Ammon's horn (tissue), 1 donor: Measurements from ENCODE around the gene RADIL.

ENCODE experiments used
- DNase-seq: peaks from one replicate; pipeline ENCODE4 v3.0.0-alpha.2; 2016; ENCODE audit warnings: low spot score

The RADIL gene

DNA sequence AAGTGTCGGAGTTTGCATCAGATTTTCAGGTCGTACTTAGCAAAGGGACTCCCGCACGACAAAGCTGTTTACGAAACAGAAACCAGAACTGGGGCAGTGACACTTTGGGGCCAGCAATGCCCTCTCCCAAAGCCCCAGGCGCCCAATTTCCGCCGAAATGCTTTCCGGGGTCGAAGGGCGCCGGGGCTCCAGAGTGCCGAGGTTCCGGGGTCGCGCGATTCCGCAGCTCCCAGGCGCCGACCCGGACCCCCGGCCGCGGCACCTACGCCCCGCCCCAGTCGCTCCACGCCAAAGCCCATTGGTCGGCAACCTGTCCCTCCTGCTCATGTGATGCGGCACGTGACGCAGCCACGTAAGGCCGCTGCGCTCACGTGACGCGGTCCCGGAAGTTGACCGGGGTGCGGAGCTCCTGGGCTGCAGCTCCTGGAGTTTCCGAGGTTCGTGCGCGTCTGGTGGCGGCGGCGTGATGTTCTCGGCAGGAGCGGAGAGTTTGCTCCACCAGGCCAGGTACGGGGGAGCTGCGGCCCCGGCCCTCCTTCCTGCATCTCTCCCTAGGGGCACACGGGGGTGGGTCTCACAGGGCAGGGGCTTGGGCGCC lies 108.2 kb downstream of the RADIL start, which contains the start of gene AP5Z1:
TSS of gene AP5Z1 (plus strand) at position 374 of the 598 bp plus-strand sequence. CDS start at position 467, 93 bp downstream.
- peak; percentile 99 for DNase-seq

DNA sequence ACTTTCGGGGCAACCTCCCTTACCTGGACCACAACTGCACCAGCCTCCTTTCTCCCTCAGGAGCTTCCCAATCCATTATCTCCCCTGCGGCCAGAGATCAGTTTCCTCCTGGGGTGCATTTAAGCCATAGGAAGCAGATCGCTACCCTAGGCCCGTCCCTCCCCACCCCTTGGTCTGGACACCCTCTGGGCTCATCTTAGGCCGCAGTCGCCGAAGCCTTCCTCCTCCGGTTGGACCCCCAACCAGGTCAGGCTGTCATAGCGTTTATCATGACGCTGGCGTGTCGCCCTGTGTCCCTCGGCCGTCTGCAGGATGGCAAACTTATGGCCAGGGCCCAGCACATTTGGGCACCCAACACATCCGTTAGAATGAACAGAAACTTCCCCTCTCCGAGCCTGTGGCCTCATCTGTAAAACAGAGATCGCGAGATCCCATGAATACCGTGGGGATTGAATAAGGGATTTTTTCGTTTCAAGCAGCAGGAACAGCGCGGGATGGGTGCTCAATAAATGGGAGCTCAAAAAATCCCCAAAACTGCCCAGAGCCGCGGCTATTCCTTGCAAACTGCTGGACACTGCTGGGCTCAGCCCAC lies 108.8 kb downstream of the RADIL start:
- no peak for DNase-seq

DNA sequence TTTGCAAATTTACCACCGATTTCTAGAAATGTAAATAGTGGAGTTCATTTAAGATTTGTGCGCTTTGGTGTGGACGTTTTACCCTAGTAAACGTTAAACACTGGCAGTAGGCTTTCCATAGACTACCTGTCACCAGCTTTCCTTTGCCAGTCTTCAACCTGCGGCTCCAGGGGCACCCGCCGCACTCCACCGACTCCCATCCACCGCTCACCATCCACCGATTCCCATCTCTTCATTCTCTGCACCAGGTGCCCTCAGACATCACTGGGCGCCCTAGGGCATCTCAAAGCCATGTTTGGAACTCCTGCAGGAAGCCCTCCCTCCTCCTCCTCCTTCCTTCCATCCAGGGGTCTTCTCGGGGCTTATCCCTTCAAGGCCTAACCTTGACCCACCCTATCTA lies 109.5 kb downstream of the RADIL start:
- DNase-seq, result no peak

DNA sequence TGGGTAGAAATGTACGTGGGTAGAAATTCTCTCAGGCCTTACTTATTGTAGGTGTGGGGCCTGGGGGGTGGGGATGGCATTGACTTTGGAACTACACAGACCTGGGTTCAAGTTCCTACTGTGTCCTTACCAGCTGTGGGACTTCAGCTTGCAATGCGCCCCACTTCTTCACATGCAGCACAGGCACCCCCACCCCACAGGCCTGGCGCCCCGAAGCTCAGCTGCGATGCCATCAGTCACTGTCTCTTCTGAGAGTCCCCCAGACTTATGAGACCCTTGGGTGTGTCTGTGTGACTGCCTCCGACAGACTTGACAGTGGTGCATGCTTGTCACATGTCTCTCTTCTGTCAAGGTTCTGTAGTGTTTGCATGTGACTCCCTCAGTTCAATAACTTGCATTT lies 111.2 kb downstream of the RADIL start:
- no peak for DNase-seq

DNA sequence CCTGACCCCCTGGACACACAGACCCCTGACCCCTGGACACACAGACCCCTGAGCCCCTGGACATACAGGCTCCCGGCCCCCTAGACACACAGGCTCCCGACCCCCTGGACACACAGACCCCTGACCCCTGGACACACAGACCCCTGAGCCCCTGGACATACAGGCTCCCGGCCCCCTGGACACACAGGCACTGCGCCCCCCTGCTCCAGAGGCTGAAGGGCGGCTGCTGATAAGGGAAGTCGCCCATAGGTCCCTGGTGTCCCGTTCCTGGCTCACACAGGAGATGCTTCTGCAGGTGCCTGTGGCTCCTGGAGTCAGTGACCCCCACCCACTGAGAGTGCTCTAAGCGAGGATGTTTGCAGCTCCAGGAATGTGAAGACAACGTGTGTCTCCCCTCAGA lies 111.8 kb downstream of the RADIL start:
- no peak for DNase-seq

DNA sequence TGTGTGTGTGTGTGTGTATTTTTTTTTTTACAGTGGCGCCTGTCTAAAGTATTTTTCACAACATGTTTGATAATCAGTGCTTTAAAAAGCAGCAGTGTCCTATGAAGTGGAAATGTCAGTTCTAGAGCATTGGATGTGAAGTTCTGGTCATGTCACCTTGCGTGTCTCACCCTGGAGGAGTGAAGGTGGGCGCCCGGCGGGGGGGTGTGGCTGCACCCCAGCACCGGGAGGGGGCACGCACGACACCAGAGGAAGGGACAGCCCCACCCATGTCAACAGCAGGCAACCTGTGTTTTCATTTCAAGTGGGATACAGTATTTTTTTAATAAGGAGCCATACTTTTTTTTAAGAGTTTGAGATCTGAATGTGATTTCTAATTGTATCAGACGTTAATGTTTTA lies 112.6 kb downstream of the RADIL start:
- no peak for DNase-seq

DNA sequence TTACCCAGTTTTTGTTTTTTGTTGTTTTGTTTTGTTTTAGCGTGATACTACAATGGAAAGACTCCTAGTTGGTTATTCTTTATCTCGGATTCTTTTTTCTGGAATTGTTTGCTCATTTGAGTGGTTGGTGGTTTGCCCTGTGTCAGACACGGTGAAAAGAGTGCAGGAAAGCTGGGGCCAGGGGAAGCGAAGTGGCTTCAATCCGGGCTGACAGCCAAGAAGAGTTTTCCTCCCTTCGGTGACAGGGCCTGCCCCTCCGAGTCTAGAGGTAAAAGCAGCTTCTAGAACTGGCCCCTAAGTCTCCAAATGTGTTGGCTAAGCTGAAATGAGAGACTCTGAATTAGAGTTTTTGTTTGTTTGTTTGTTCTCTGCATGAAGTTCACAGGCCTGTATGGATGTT lies 113.8 kb downstream of the RADIL start:
- DNase-seq, result no peak

DNA sequence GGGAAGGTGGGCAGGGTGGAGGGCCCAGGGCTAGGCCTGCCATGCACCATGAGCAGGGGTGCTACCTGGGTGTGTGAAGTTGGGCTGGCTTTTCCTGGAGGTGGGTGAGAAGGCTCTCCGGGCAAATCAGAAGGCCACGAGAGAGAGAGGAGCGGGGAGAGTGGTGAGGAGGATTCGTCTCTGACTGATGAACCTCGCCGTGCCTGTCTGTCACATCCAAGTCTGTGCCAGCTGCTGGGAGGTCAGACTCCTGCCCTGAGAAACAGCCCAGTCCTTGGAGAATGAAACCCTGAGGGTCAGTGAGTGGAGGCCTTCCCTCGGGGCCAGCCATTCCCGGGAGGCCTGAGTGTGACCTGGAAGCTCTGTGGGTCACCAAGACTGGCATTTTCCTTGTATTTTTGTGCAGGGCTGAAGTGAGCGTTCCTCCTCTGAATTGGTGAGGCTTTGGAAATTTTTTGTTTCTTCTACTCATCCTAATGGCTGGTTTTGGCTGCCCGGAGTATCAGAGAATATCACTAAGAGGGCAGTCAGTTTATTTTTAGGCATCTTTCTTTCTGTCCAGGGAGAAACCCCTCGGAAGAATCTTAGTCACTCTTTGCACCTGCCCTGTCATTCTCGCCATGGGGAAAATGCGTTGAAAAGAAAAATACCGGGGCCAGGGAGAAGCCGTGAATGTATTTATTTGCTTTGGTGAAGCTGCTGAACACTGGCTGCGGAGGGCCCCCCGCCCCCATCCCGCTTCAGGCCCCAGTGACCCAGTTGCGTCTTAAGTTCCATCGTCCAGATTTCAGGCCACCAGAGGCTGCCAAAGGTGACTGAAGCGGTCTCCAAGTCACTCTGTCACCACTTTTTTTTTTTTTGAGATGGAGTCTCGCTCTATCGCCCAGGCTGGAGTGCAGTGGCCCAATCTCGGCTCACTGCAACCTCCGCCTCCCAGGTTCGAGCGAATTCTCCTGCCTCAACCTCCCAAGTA lies 114.6 kb downstream of the RADIL start:
- no peak for DNase-seq

DNA sequence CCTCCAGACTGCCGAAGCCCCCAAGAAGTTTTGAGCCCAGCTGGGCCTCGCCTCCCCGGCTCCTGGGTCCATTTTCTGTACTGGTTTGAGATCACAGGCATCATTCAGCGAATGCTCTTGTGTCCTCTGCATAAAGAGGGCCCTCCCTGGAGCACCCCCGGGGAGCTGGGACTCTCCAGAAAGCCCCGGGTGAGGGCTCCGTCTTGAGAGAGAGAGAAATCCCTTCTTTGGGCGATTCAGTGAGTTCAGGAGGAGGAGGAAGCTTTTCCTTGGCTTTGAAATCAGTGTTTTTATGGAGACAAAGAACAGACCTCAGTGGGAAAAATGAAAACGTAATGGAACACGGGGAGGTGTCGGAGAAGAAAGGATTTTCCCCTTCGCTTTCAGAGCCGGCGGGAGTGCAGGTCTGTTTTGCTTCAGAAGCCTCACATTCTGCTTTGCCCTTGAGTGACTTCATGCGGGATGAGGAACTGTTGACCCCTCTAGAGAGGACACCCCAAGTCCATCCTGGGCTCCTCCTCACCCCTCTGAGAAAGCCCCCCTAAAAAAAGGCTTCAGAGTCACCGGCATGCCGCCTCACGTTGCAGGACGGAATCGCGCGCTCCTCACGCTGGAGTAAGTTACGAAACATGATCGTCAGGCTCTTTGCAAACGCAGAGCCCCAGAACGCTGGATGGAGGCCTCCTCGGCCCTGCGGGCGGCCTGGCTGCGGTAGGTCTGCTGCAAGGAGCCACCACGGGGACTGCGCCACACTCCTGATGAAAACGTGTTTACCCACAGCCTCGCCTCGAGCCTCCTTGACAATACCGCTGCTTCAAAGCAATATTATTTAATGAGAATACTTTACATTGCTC lies 116.6 kb downstream of the RADIL start:
- DNase-seq, result no peak

DNA sequence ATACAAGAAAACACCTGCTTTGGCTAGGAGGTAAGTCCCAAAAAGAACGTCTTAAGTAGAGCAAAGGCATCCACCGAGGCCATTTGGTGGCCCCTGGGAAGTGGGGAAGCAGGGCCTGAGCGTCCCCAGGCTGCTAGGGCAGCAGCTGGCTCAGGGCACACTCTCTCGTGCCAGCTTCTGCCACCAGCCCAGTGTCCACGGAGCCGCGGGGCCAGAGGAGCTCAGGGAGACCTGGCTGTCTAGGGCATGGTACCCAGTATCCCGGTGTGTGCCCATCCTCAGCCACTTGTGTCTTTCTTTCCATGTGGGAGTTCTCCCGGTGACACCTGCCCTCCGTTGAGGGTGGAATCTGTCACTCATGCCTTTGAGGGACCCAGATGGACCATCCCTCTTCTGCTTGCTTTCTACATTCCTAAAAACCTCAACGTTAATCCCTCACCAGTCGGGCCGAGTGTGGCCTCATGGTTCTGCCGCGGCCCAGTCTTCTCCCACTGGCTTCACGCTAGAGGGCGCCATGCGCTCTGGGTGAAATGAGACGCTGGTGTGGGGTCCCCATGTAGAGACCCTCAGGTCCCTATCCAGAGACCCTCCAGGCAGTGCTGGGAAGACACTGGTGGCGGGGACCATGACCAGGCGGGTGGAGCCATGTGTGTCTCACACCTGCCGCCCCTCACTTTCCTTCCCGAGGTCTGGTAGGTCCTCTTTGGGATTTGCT lies 117.6 kb downstream of the RADIL start:
- no peak for DNase-seq

DNA sequence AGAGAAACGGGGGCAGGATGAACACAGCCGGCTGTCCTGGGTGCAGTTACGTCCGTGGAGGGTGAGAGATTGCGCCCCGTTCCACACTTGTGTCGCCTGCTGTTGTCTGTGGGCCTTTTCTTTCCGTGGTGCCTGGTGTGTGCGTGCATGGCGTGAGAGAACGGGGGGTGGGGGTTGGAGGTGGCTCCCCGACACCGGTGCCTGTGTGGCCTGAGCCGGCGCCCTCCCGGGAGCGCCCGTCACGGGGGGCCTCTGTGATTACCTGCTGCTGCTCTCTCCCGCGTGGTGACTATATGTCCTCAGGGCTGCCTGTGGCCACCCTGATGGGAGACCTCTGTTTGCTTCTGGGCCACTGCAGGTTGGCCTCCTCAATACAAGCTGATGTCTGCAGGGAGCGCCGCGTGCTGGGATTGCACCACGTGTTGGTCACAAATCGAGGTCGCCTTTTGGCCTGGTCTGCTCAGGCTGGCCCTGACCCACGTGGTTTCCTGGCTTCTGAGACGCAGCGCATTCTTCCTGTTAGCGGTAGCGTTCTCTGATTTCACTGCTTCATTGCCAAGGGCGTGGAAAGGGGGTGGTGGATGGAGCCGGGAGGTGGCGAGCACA lies 119.0 kb downstream of the RADIL start:
- DNase-seq, result no peak

DNA sequence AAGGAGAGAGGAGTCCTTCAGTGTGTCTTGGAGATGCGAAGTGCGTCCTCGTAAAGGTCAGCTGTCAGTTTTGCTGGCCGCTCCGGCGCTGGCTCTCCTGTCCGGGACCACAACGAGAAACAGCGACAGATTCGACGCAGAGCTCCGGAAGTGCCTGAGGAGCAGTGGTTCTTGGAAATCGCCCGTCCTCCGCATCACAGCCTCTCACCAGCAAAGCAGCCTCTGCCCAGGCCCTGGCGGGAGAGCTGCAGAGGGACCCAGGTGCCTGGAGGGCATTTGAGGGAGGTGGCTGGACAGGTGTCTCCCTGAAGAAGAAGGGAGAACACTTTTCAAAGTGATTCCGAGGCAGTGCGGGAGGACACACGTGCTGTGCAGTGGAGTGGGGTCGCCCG lies 119.7 kb downstream of the RADIL start:
- DNase-seq, result no peak

DNA sequence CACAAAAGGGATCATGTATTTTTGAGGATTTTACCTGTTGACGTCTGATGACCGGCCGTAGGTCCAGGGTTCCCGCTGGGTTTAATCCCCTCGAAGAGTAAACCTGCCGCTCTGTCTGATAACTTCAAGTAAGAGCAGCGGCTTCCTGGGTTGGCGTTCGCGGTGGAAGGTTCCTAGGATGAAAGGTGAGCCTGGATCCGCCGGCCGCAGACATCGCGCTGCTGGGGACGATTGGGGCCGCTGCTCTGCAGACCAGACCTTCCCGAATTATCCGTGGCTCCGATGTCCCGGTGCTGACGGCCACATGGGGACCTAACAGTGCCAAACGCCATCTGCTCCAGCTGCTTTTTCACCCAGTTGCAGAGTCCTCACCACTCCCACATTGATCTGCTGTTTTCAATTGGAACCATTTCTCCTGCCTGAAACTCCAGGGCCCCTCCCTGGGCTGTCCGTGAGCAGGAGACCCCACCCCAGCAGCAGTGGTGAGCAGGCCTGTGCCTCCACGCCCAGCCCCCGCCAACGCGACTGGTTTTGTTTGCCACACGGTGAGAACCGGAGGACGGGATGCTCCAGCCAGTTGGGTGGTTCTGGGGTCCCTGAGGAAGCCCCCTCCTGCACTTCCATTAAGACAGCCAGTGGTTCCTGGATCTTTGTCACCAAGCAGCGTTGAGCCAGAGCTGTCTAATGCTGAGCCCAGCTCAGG lies 120.3 kb downstream of the RADIL start:
- no peak for DNase-seq

DNA sequence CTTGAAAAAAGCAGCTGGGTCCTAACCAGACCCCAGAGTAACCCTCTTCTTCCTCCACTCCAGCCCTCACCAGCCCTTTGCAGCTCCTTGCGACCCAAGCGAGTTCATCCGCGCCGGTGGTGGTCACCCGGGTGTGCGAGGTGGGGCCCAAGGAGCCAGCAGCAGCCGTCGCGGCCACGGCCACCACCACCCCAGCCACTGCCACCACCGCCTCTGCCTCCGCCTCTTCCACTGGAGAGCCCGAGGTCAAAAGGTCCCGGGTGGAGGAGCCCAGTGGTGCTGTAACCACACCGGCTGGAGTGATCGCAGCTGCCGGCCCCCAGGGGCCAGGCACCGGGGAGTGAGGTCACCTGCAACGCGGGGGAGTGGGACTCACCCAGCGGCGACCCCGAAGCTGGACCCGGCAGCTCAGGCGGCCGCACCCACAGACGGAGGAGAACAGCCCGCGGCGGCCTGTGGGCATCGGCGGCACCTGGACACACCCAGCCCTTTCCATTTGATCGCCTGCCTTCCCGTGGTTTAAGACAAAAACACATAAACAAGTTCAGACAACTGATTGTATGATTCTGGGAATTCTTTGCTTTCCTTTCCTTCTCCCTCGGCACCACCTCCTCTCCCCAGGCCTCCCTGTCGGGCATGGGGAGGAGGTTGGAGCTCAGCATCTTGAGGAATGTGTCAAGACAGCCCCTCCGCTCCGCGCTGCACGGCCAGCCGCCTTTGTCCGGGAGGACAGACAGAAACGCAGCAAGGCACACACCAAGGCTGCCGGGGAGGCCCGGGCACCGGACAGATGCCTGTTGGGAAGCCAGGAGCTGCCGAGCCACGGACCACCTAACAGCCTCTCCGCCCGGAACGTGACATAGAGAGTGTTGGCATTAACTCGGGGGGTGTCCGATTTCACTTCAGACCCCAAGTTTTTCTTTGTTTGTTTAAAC lies 121.1 kb downstream of the RADIL start:
- no peak for DNase-seq

DNA sequence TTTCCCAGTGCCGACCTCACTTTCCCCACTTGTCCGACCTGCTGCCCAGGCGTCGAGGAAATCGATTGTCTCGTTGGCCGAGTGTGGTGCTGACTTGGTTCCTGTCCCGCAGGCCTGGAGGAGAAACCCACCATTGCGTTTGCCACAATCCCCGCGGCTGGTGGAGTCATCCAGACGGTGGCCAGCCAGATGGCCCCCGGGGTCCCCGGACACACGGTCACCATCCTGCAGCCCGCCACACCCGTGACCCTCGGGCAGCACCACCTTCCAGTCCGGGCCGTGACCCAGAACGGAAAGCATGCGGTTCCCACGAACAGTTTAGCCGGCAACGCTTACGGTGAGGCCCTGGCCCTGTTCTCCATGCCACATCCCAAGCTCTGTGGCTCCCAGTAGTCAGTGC lies 122.6 kb downstream of the RADIL start:
- DNase-seq, result no peak

DNA sequence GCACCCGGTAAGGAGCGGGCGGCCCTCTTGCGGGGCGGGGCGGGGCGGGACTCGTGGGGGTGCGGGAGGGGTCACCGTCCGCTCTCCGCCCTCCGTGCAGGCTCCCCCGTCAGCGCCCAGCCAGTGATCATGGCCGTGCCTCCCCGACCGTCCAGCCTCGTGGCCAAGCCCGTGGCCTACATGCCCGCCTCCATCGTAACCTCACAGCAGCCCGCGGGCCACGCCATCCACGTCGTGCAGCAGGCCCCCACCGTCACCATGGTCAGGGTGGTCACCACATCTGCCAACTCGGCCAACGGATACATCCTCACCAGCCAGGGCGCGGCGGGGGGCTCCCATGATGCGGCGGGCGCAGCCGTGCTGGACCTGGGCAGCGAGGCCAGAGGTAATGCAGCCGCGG lies 124.3 kb downstream of the RADIL start:
- DNase-seq, result no peak

DNA sequence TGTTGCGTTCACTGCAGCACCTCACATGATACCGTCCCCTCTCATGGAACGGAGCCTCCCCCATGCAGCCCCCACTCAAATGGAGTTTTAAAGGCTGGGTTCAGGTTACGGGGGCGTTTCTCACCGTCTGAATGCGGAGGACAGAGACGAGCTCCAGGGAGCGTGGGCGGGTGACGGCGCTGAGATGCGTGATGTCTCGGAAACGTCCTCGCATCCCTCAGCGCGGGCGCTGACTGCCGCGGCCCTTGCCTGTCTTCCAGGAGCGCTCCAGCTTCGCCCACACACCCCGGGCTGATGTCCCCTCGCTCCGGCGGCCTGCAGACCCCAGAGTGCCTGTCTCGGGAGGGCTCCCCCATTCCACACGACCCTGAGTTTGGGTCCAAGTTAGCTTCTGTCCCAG lies 124.7 kb downstream of the RADIL start:
- no peak for DNase-seq

DNA sequence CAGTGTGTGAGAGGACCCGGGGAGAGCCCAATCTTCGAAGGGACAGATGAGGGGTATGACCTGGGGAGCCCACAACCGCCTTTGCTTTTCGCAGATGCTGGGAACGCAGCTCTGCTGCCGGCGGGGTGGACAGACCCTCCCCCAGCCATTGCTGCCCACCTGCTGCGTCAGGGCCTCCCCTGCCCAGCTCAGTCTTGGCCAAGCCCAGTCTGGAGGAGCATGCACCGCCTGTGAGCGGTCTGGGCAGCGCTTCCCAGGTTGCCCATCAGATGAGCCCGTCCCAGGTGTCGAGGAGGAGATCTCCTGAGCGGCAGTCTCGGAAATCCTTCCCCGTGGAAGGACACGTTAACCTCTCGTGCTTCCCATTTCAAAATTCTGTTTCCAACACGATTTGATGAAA lies 125.4 kb downstream of the RADIL start:
- DNase-seq, result no peak

DNA sequence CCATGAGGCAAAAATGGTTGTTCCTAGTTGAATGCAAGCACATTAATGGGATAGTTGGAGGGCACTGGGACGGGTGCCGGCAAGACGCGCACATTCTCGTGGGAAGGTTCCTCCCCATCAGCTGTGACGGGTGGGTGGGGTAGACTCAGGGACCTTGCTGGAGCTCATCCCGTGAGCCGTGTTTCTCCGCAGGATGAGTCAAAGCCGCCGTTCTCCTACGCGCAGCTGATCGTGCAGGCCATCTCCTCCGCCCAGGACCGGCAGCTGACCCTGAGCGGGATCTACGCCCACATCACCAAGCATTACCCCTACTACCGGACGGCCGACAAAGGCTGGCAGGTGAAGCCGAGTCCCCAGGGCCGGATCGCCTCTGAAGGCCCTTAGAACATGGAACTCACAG lies 128.5 kb downstream of the RADIL start:
- DNase-seq, result no peak
